Measurements from ENCODE around the gene DCBLD1.
A peak's percentile ranks its signal among the peaks of the same experiment; 100 is the strongest.

The DCBLD1 gene

DNA sequence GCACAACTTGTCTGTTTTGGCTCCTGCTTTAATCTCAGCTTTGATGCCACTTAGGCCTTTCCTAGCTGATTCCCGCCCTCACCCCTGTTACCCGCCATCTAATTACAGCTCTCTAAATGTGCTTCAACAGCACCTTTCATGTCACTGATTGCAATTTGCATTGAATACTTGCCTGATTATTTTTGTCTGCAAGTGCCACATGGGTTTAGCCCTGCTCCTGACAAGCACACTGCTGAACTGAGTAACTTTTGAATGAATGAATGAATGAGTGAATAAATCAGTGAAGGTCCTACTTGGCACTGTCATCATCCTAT lies 591 bp upstream of the DCBLD1 start:
- peaks cover 45% of the 10 kb centered on the region for H3K27me3 ChIP-seq (ENCODE audit: control insufficient read depth, low read length)
- no peaks in the 10 kb centered on the region for H3K79me2 ChIP-seq (ENCODE audit: control insufficient read depth, low read length)
- H3K9me3 ChIP-seq (ENCODE audit: control insufficient read depth, insufficient read depth, low read length), result 0 out of 2 replicates have a peak, but pooled peaks cover 4% of the 10 kb centered on the region
- H3K4me3 ChIP-seq (ENCODE audit: low read length), result no peak overlapping the region
- TF ChIP-seq EZH2phosphoT487 (IDR thresholded peaks at IDR 0.05; ENCODE audit: borderline replicate concordance, low read length), result no peak
- TF ChIP-seq CTCF (IDR thresholded peaks at IDR 0.05; ENCODE audit: low read depth, low read length, poor library complexity, severe bottlenecking), result no peak
- H4K20me1 ChIP-seq (ENCODE audit: control insufficient read depth, insufficient read depth, low read depth, low read length), result no peaks in the 10 kb centered on the region
- no peak overlapping the region for H3K27ac ChIP-seq (ENCODE audit: low read depth, low read length)
- no peaks in the 10 kb centered on the region for H3K36me3 ChIP-seq (ENCODE audit: control insufficient read depth, low read length)
- no peaks in the 10 kb centered on the region for H3F3A ChIP-seq (ENCODE audit: control insufficient read depth, insufficient read depth)
- H3K4me2 ChIP-seq (ENCODE audit: low read length), result no peak overlapping the region
- H3K4me1 ChIP-seq (ENCODE audit: control insufficient read depth, low read length), result no peaks in the 10 kb centered on the region
- no peaks in the 10 kb centered on the region for H3K9me2 ChIP-seq (replicated peaks; ENCODE audit: control insufficient read depth, low read length)

GRCh38 chr6:117483004-117483644 lies 650 bp downstream of the DCBLD1 start:
- no peak overlapping the region for H3K27ac ChIP-seq (ENCODE audit: low read depth, low read length)
- H3K4me2 ChIP-seq (ENCODE audit: low read length), result peak overlapping the region; percentile 64
- no peak for TF ChIP-seq CTCF (IDR thresholded peaks at IDR 0.05; ENCODE audit: low read depth, low read length, poor library complexity, severe bottlenecking)
- TF ChIP-seq EZH2phosphoT487 (IDR thresholded peaks at IDR 0.05; ENCODE audit: borderline replicate concordance, low read length), result peak; percentile 35; the same call in 1 of the 2 replicates
- H3K79me2 ChIP-seq (ENCODE audit: control insufficient read depth, low read length), result no peaks in the 10 kb centered on the region
- no peaks in the 10 kb centered on the region for H4K20me1 ChIP-seq (ENCODE audit: control insufficient read depth, insufficient read depth, low read depth, low read length)
- H3K36me3 ChIP-seq (ENCODE audit: control insufficient read depth, low read length), result no peaks in the 10 kb centered on the region
- H3K27me3 ChIP-seq (ENCODE audit: control insufficient read depth, low read length), result peaks cover 41% of the 10 kb centered on the region
- peak overlapping the region; percentile 44 for H3K4me3 ChIP-seq (ENCODE audit: low read length)
- H3K4me1 ChIP-seq (ENCODE audit: control insufficient read depth, low read length), result no peaks in the 10 kb centered on the region
- no peaks in the 10 kb centered on the region for H3F3A ChIP-seq (ENCODE audit: control insufficient read depth, insufficient read depth)
- H3K9me3 ChIP-seq (ENCODE audit: control insufficient read depth, insufficient read depth, low read length), result 0 out of 2 replicates have a peak, but pooled peaks cover 4% of the 10 kb centered on the region
- H3K9me2 ChIP-seq (replicated peaks; ENCODE audit: control insufficient read depth, low read length), result no peaks in the 10 kb centered on the region

DNA sequence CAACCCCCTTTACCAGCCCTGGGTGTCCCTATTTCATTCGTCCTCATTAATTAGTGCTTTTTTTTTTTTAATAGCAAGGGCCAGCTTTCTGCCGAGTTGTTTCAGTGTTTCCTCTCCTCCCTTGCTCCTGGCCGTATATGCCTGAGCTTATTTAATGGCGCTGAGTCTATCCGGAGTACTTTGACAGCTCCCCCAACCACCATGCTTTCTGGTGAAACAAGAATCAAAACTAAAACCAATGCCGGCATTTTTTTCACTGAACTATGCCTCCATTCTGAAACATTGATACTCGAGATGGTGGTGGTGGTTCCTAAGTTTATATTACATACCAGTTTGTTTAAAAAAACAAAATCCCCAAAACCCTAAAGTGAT lies 1.2 kb downstream of the DCBLD1 start:
- Histone ChIP-seq H3K27ac (ENCODE audit: low read depth, low read length) (no peak overlapping the region), H3K4me1 (ENCODE audit: control insufficient read depth, low read length) (no peaks in the 10 kb centered on the region), H3K9me3 (ENCODE audit: control insufficient read depth, insufficient read depth, low read length) (0 out of 2 replicates have a peak, but pooled peaks cover 4% of the 10 kb centered on the region), H4K20me1 (ENCODE audit: control insufficient read depth, insufficient read depth, low read depth, low read length) (no peaks in the 10 kb centered on the region), H3K36me3 (ENCODE audit: control insufficient read depth, low read length) (no peaks in the 10 kb centered on the region), H3K4me2 (ENCODE audit: low read length) (peak overlapping the region; percentile 64), H3K79me2 (ENCODE audit: control insufficient read depth, low read length) (no peaks in the 10 kb centered on the region), H3K4me3 (ENCODE audit: low read length) (no peak overlapping the region), H3F3A (ENCODE audit: control insufficient read depth, insufficient read depth) (no peaks in the 10 kb centered on the region), H3K27me3 (ENCODE audit: control insufficient read depth, low read length) (peaks cover 41% of the 10 kb centered on the region), H3K9me2 (replicated peaks; ENCODE audit: control insufficient read depth, low read length) (no peaks in the 10 kb centered on the region)
- TF ChIP-seq CTCF (IDR thresholded peaks at IDR 0.05; ENCODE audit: low read depth, low read length, poor library complexity, severe bottlenecking), result no peak
- TF ChIP-seq EZH2phosphoT487 (IDR thresholded peaks at IDR 0.05; ENCODE audit: borderline replicate concordance, low read length), result peak; percentile 9; the same call in 1 of the 2 replicates
